Aorta (tissue), 5 donors: Measurements from ENCODE around the gene OARD1. TPM values are rescaled to one million over a fixed set of nuclear protein-coding genes. Genes with fewer than 3 reads are reported as not detected.

Experiments used
- ATAC-seq: fragments of 200-7000 bp; cut with Tn5 transposase; one replicate; pipeline ENCODE4 v1.9.1; 2022; ENCODE audit warnings: moderate library complexity; ENCODE audit not compliant: low FRiP score
- DNase-seq, 2 donors: peaks; one replicate each; pipeline ENCODE4 v3.0.0-alpha.2; 2020
- H3K27ac ChIP-seq, 2 donors: one replicate each; pipeline ENCODE4 v1.5.1; 2013; ENCODE audit warnings: low read length in 2 of 2, mild to moderate bottlenecking in 2 of 2, moderate library complexity in 2 of 2, control low read depth in 1 of 2, inconsistent platforms in 1 of 2, low read depth in 1 of 2
- H3K27me3 ChIP-seq, 2 donors: one replicate each; pipeline ENCODE4 v1.6.1; 2013; ENCODE audit warnings: control low read depth in 1 of 2, low read length in 1 of 2, mild to moderate bottlenecking in 1 of 2, moderate library complexity in 1 of 2; ENCODE audit not compliant: insufficient read depth in 2 of 2, control insufficient read depth in 1 of 2
- H3K36me3 ChIP-seq, 2 donors: one replicate each; pipeline ENCODE4 v1.6.1; 2013; ENCODE audit warnings: control low read depth in 1 of 2, low read length in 1 of 2, mild to moderate bottlenecking in 1 of 2; ENCODE audit not compliant: insufficient read depth in 2 of 2, control insufficient read depth in 1 of 2
- H3K4me1 ChIP-seq, 2 donors: one replicate each; pipeline ENCODE4 v1.6.1; 2013; ENCODE audit warnings: low read length in 2 of 2, control low read depth in 1 of 2, mild to moderate bottlenecking in 1 of 2, moderate library complexity in 1 of 2; ENCODE audit not compliant: insufficient read depth in 2 of 2, control insufficient read depth in 1 of 2
- H3K4me3 ChIP-seq, 2 donors: one replicate each; pipeline ENCODE4 v1.5.1; 2013; ENCODE audit warnings: low read length in 2 of 2, control low read depth in 1 of 2, mild to moderate bottlenecking in 1 of 2
- H3K9me3 ChIP-seq: one replicate; pipeline ENCODE4 v1.6.1; 2013; ENCODE audit warnings: mild to moderate bottlenecking, low read length; ENCODE audit not compliant: control insufficient read depth
- WGBS, 2 donors: extraction: QIAGEN DNeasy Blood & Tissue Kit; methylation state at CpG; one replicate each; pipeline ENCODE4 v1.1.7; 2013; 5-methylcytosine and 5-hydroxymethylcytosine counted together
- intact Hi-C, 2 donors: fragments of 100-400 bp; cut with DNase I; formaldehyde crosslinking; loops; one replicate each; pipeline versions ENCODE4 v1.14.2 to v1.15.0; 2022
- polyA plus RNA-seq, 2 donors: library from polyadenylated mRNA; stranded (reverse); fragments of 200-250 nt; gene quantifications; one replicate each; pipeline ENCODE4 v1.2.3, GENCODE V29; 2013
- total RNA-seq, 2 donors: library from RNA; stranded (reverse); fragmentation: NEBNext Ultra II Directional; extraction: Animal tissue kit (Norgen Biotek cat#: 25700); gene quantifications; one replicate each; pipeline ENCODE4 v1.2.1, GENCODE V29; 2021
- donor health status: healthy with polysubstance abuse.
- donor health status: Bipolar disorder and iron deficiency.
- donor health status: DM: no; HTN: no; CAD: no.
- donor health status: DM: no; HTN: no; CAD: no.
- donor health status: DM: yes; HTN: yes; CAD: no.

Gene OARD1
- total and polyA plus RNA-seq, 4 donors: 11.3 to 38.1 (median 18.4) TPM

- 55 to 72% methylated on average over 2 of the region's 2 CpGs for WGBS, 2 donors
- H3K9me3 ChIP-seq: no peaks in the 10 kb centered on the region
- intact Hi-C loops: no loop called here
- no peak overlapping the region for H3K4me3 ChIP-seq
- H3K36me3 ChIP-seq: peaks cover 0 to 2% of the 10 kb centered on the region in 2 donors
- ATAC-seq: no peak
- no peaks in the 10 kb centered on the region for H3K27me3 ChIP-seq
- no peak overlapping the region for H3K27ac ChIP-seq
- no peaks in the 10 kb centered on the region for H3K4me1 ChIP-seq
- no peak for DNase-seq
Measured at GRCh38 chr6:41058783-41059181, 13.4 kb downstream of the OARD1 start.

- Histone ChIP-seq H3K4me1 (no peaks in the 10 kb centered on the region), H3K27me3 (no peaks in the 10 kb centered on the region), H3K36me3 (peaks cover 0 to 2% of the 10 kb centered on the region in 2 donors), H3K27ac (no peak overlapping the region), H3K9me3 (no peaks in the 10 kb centered on the region), H3K4me3 (no peak overlapping the region)
- DNase-seq (no peak), ATAC-seq (no peak)
- 83 to 87% methylated on average over 6 of the region's 6 CpGs for WGBS, 2 donors
- intact Hi-C loops: no loop called here
Measured at GRCh38 chr6:41056768-41057490, 15.2 kb downstream of the OARD1 start.

GRCh38 chr6:41055149-41055548 lies 17.0 kb downstream of the OARD1 start:
- Histone ChIP-seq H3K27me3 (no peaks in the 10 kb centered on the region), H3K36me3 (no peaks in the 10 kb centered on the region), H3K27ac (no peak overlapping the region), H3K9me3 (no peaks in the 10 kb centered on the region), H3K4me3 (no peak overlapping the region), H3K4me1 (no peaks in the 10 kb centered on the region)
- WGBS, 2 donors: 63 to 68% methylated on average over 3 of the region's 3 CpGs
- ATAC-seq (no peak), DNase-seq (no peak)
- intact Hi-C loops: no loop called here

- no peaks in the 10 kb centered on the region for H3K27me3 ChIP-seq
- H3K4me1 ChIP-seq: no peaks in the 10 kb centered on the region
- no peak overlapping the region for H3K27ac ChIP-seq
- H3K9me3 ChIP-seq: no peaks in the 10 kb centered on the region
- DNase-seq (no peak), ATAC-seq (no peak)
- WGBS, 2 donors: 95 to 98% methylated on average over 3 of the region's 3 CpGs
- intact Hi-C loops: no loop called here
- H3K4me3 ChIP-seq: no peak overlapping the region
- H3K36me3 ChIP-seq: no peaks in the 10 kb centered on the region
Measured at GRCh38 chr6:41054511-41054910, 17.6 kb downstream of the OARD1 start.

- ATAC-seq (no peak), DNase-seq (peak in 1 of 2 donors; percentile 51)
- intact Hi-C loops: no loop called here
- no peak within 1 kb of the TSS for H3K4me3 ChIP-seq
- no peaks in the 10 kb centered on the region for H3K4me1 ChIP-seq
- no peak within 1 kb of the TSS for H3K27ac ChIP-seq
- H3K27me3 ChIP-seq: no peaks in the 10 kb centered on the region
- WGBS, 2 donors: 18 to 22% methylated on average over 5 of the region's 5 CpGs
- H3K9me3 ChIP-seq: no peaks in the 10 kb centered on the region
- no peaks in the 10 kb centered on the region for H3K36me3 ChIP-seq
Measured at GRCh38 chr6:41053041-41053440, 19.1 kb downstream of the OARD1 start, which contains the start of gene APOBEC2. APOBEC2 (plus strand) TSS chr6:41053202; CDS start chr6:41053348, 146 bp downstream.

- no peaks in the 10 kb centered on the region for H3K4me1 ChIP-seq
- WGBS, 2 donors: 89 to 93% methylated on average over 5 of the region's 5 CpGs
- H3K9me3 ChIP-seq: no peaks in the 10 kb centered on the region
- H3K27me3 ChIP-seq: no peaks in the 10 kb centered on the region
- DNase-seq (no peak), ATAC-seq (no peak)
- intact Hi-C loops: no loop called here
- H3K4me3 ChIP-seq: no peak overlapping the region
- no peak overlapping the region for H3K27ac ChIP-seq
- no peaks in the 10 kb centered on the region for H3K36me3 ChIP-seq
Measured at GRCh38 chr6:41051873-41052272, 20.3 kb downstream of the OARD1 start.

- DNase-seq (no peak), ATAC-seq (no peak)
- intact Hi-C loops: no loop called here
Measured at GRCh38 chr6:41050536-41050935, 21.6 kb downstream of the OARD1 start.

GRCh38 chr6:41049955-41050354 lies 22.2 kb downstream of the OARD1 start:
- ATAC-seq: no peak
- no peaks in the 10 kb centered on the region for H3K4me1 ChIP-seq
- intact Hi-C loops: no loop called here
- H3K27ac ChIP-seq: no peak overlapping the region
- H3K4me3 ChIP-seq: no peak overlapping the region
- no peaks in the 10 kb centered on the region for H3K9me3 ChIP-seq
- H3K36me3 ChIP-seq: no peaks in the 10 kb centered on the region
- WGBS, 2 donors: 84 to 89% methylated on average over 7 of the region's 7 CpGs
- no peaks in the 10 kb centered on the region for H3K27me3 ChIP-seq
- no peak for DNase-seq

More at GRCh38 chr6:41050536-41050935, 21.6 kb downstream of the OARD1 start:
- Histone ChIP-seq H3K9me3 (no peaks in the 10 kb centered on the region), H3K27ac (no peak overlapping the region), H3K27me3 (no peaks in the 10 kb centered on the region), H3K36me3 (no peaks in the 10 kb centered on the region), H3K4me3 (no peak overlapping the region), H3K4me1 (no peaks in the 10 kb centered on the region)
- WGBS, 2 donors: 83 to 86% methylated on average over 3 of the region's 3 CpGs

GRCh38 chr6:41049521-41049920 lies 22.6 kb downstream of the OARD1 start:
- ATAC-seq (no peak), DNase-seq (no peak)

More at GRCh38 chr6:41049521-41049920, 22.6 kb downstream of the OARD1 start:
- Histone ChIP-seq H3K27ac (no peak overlapping the region), H3K4me1 (no peaks in the 10 kb centered on the region), H3K36me3 (no peaks in the 10 kb centered on the region), H3K9me3 (no peaks in the 10 kb centered on the region), H3K4me3 (no peak overlapping the region), H3K27me3 (no peaks in the 10 kb centered on the region)
- intact Hi-C loops: no loop called here
- WGBS, 2 donors: 26 to 30% methylated on average over 1 of the region's 1 CpG
